ENCODE results near the gene BCR. TPM values are rescaled to one million over a fixed set of nuclear protein-coding genes. Genes with fewer than 3 reads are reported as not detected.

The BCR gene
- total and polyA plus RNA-seq, 2 of the 13 experiments (the other 11 are each of a cell fraction or from before 2014, with no cell fraction given) = 19.9 to 33.6 TPM

DNA sequence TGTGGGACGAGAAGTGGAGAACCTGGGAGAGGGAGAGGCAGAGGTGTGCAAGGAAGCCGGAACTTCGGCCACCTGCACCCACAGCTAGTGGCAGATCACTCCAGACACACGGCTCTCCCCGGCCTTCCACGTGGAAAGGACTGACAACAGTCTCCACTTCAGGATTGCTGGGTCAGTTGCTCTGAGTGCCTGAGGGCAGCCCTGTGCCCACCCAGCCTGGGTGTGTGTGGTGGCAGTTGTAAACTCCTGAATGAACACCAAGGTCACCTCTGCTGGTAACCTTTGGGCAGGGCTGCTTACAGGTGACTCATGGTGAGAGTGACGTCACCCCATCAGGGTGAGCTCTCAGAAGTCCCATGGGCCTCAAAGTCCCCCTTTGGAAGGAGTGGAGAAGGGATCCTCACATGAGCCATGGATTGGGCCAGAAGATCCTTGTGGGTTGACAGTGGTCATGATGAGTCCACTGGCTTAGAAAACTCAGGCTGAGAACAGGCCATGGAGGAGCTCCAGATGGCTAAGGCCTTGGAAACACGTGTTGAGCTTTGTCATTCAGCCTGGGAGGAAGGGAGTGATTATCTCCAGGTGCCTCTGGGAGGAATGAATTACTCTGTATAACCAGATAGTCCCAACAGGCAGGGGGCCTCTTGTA is 71.3 kb downstream of the BCR start (continued):
- TF ChIP-seq, protein P1, sequence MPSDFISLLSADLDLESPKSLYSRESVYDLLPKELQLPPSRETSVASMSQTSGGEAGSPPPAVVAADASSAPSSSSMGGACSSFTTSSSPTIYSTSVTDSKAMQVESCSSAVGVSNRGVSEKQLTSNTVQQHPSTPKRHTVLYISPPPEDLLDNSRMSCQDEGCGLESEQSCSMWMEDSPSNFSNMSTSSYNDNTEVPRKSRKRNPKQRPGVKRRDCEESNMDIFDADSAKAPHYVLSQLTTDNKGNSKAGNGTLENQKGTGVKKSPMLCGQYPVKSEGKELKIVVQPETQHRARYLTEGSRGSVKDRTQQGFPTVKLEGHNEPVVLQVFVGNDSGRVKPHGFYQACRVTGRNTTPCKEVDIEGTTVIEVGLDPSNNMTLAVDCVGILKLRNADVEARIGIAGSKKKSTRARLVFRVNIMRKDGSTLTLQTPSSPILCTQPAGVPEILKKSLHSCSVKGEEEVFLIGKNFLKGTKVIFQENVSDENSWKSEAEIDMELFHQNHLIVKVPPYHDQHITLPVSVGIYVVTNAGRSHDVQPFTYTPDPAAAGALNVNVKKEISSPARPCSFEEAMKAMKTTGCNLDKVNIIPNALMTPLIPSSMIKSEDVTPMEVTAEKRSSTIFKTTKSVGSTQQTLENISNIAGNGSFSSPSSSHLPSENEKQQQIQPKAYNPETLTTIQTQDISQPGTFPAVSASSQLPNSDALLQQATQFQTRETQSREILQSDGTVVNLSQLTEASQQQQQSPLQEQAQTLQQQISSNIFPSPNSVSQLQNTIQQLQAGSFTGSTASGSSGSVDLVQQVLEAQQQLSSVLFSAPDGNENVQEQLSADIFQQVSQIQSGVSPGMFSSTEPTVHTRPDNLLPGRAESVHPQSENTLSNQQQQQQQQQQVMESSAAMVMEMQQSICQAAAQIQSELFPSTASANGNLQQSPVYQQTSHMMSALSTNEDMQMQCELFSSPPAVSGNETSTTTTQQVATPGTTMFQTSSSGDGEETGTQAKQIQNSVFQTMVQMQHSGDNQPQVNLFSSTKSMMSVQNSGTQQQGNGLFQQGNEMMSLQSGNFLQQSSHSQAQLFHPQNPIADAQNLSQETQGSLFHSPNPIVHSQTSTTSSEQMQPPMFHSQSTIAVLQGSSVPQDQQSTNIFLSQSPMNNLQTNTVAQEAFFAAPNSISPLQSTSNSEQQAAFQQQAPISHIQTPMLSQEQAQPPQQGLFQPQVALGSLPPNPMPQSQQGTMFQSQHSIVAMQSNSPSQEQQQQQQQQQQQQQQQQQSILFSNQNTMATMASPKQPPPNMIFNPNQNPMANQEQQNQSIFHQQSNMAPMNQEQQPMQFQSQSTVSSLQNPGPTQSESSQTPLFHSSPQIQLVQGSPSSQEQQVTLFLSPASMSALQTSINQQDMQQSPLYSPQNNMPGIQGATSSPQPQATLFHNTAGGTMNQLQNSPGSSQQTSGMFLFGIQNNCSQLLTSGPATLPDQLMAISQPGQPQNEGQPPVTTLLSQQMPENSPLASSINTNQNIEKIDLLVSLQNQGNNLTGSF (CRISPR knock-in tag; IDR thresholded peaks at IDR 0.05) = no peak
- 0 out of 2 replicates have a peak, but pooled peaks have one; percentile 10 for TF ChIP-seq ZNF572 (CRISPR knock-in tag; IDR thresholded peaks at IDR 0.05)
- TF ChIP-seq, protein P2, sequence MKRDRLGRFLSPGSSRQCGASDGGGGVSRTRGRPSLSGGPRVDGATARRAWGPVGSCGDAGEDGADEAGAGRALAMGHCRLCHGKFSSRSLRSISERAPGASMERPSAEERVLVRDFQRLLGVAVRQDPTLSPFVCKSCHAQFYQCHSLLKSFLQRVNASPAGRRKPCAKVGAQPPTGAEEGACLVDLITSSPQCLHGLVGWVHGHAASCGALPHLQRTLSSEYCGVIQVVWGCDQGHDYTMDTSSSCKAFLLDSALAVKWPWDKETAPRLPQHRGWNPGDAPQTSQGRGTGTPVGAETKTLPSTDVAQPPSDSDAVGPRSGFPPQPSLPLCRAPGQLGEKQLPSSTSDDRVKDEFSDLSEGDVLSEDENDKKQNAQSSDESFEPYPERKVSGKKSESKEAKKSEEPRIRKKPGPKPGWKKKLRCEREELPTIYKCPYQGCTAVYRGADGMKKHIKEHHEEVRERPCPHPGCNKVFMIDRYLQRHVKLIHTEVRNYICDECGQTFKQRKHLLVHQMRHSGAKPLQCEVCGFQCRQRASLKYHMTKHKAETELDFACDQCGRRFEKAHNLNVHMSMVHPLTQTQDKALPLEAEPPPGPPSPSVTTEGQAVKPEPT (CRISPR knock-in tag; IDR thresholded peaks at IDR 0.05; ENCODE audit: low read depth) = no peak
- peak; percentile 33; the same call in 1 of the 2 replicates for TF ChIP-seq GATAD2A (CRISPR knock-in tag; IDR thresholded peaks at IDR 0.05)
- no peak for TF ChIP-seq ZNF773 (CRISPR knock-in tag; IDR thresholded peaks at IDR 0.05; ENCODE audit: borderline replicate concordance)
- no peak for TF ChIP-seq NFIB (CRISPR knock-in tag; IDR thresholded peaks at IDR 0.05; ENCODE audit: borderline replicate concordance)
- TF ChIP-seq RARG (CRISPR knock-in tag; IDR thresholded peaks at IDR 0.05; ENCODE audit: low read depth) = no peak
- TF ChIP-seq, protein P3, sequence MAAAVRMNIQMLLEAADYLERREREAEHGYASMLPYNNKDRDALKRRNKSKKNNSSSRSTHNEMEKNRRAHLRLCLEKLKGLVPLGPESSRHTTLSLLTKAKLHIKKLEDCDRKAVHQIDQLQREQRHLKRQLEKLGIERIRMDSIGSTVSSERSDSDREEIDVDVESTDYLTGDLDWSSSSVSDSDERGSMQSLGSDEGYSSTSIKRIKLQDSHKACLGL (CRISPR knock-in tag; IDR thresholded peaks at IDR 0.05) = no peak
- no peak for TF ChIP-seq ZNF567 (CRISPR knock-in tag; IDR thresholded peaks at IDR 0.05; ENCODE audit: borderline replicate concordance)
- TF ChIP-seq, protein P4, sequence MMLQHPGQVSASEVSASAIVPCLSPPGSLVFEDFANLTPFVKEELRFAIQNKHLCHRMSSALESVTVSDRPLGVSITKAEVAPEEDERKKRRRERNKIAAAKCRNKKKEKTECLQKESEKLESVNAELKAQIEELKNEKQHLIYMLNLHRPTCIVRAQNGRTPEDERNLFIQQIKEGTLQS (CRISPR knock-in tag; IDR thresholded peaks at IDR 0.05) = peak; percentile 80
- TF ChIP-seq ZMAT3 (CRISPR knock-in tag; conservative IDR thresholded peaks at IDR 0.05) = no peak
- TF ChIP-seq FOSL1 (CRISPR knock-in tag; IDR thresholded peaks at IDR 0.05; ENCODE audit: borderline replicate concordance) = peak; percentile 45; the same call in 1 of the 2 replicates
- peak in 1 of 2 experiments; percentile 57; a peak in 1 of 4 replicates for TF ChIP-seq NR2F1 (CRISPR knock-in tag; IDR thresholded peaks at IDR 0.05)
- TF ChIP-seq ZMYM2 (CRISPR knock-in tag; IDR thresholded peaks at IDR 0.05) = no peak
- TF ChIP-seq ZNF34 (CRISPR knock-in tag; IDR thresholded peaks at IDR 0.05; ENCODE audit: borderline replicate concordance) = no peak
- peak; percentile 31; the same call in 1 of the 2 replicates for TF ChIP-seq ZFX (CRISPR knock-in tag; IDR thresholded peaks at IDR 0.05; ENCODE audit: low read depth)
- no peak for TF ChIP-seq ZNF589 (CRISPR knock-in tag; conservative IDR thresholded peaks at IDR 0.05)
- 0 out of 2 replicates have a peak, but pooled peaks have one; percentile 13 for TF ChIP-seq ZNF782 (CRISPR knock-in tag; IDR thresholded peaks at IDR 0.05; ENCODE audit: borderline replicate concordance)
- no peak for TF ChIP-seq ETV5 (CRISPR knock-in tag; IDR thresholded peaks at IDR 0.05; ENCODE audit: borderline replicate concordance)
- no peak for TF ChIP-seq KAT8 (CRISPR knock-in tag; IDR thresholded peaks at IDR 0.05)
- TF ChIP-seq JUN (CRISPR knock-in tag; IDR thresholded peaks at IDR 0.05) = peak; percentile 86; the same call in 1 of the 2 replicates
- TF ChIP-seq ATF7 (IDR thresholded peaks at IDR 0.05) = peak; percentile 97
- TF ChIP-seq ATF7 (CRISPR knock-in tag; IDR thresholded peaks at IDR 0.05) = no peak
